ENCODE data around the gene JPH3. TPM values are rescaled to one million over a fixed set of nuclear protein-coding genes. Genes with fewer than 3 reads are reported as not detected.

The JPH3 gene
- polyA plus RNA-seq, 1 experiment = not detected

DNA sequence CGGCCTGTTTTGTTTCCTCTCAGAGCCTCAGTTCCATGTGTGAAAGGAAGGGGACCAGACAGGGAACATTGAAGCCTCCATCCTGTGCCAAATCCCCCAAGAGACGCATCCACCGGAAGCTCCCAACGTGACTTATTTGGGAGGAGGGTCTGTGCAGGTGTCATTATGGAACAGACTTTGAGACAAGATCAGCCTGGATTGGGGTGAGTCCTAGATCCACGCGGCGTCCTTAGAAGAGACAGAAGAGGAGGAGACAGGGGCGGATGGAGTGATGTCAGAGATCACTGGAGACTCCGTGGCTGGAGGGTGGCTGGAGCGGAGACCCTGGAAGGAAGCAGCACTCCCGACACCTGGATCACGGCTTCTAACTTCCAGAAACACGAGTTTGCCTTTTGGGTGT lies 83.5 kb downstream of the JPH3 start:
- TF ChIP-seq, protein P1, sequence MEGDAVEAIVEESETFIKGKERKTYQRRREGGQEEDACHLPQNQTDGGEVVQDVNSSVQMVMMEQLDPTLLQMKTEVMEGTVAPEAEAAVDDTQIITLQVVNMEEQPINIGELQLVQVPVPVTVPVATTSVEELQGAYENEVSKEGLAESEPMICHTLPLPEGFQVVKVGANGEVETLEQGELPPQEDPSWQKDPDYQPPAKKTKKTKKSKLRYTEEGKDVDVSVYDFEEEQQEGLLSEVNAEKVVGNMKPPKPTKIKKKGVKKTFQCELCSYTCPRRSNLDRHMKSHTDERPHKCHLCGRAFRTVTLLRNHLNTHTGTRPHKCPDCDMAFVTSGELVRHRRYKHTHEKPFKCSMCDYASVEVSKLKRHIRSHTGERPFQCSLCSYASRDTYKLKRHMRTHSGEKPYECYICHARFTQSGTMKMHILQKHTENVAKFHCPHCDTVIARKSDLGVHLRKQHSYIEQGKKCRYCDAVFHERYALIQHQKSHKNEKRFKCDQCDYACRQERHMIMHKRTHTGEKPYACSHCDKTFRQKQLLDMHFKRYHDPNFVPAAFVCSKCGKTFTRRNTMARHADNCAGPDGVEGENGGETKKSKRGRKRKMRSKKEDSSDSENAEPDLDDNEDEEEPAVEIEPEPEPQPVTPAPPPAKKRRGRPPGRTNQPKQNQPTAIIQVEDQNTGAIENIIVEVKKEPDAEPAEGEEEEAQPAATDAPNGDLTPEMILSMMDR (IDR thresholded peaks at IDR 0.05; ENCODE audit: insufficient read depth, low read depth, low read length) = no peak
- DNase-seq (ENCODE audit: low read depth) = no peak
- peaks cover 1% of the 10 kb centered on the region; the same call in 1 of the 2 replicates for H3K27me3 ChIP-seq (ENCODE audit: control insufficient read depth, insufficient read depth, low read length)
- ChIA-PET POLR2A (no interaction called here), CTCF (no interaction called here)
- no peaks in the 10 kb centered on the region for H3K36me3 ChIP-seq (ENCODE audit: control insufficient read depth, insufficient read depth, low read length)
- no peak overlapping the region for H3K4me3 ChIP-seq (ENCODE audit: low read depth, low read length)

DNA sequence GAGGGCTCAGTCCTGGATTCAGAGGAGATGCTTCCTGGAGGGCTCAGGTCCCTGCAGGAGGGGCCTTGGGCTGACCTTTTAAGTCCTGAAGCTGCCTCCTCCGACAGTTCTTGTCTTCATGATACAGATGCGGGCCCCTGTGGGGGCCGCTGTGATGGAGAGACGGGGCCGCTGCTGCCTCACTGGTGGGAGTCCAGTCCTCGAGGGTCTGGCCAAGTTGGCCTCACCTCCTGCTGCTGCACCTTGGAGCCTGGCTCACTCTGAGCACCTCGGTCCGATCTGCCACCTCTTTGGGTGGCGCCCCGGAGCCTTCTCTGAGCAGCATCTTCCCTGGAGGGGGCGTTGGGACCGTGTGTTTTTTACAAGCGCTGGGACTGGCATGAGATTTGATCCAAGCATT lies 84.4 kb downstream of the JPH3 start:
- Histone ChIP-seq H3K4me3 (ENCODE audit: low read depth, low read length) (no peak overlapping the region), H3K36me3 (ENCODE audit: control insufficient read depth, insufficient read depth, low read length) (no peaks in the 10 kb centered on the region), H3K27me3 (ENCODE audit: control insufficient read depth, insufficient read depth, low read length) (peaks cover 1% of the 10 kb centered on the region; the same call in 1 of the 2 replicates)
- ChIA-PET CTCF (no interaction called here), POLR2A (no interaction called here)
- DNase-seq (ENCODE audit: low read depth) = no peak
- TF ChIP-seq, protein P1 (IDR thresholded peaks at IDR 0.05; ENCODE audit: insufficient read depth, low read depth, low read length) = no peak

DNA sequence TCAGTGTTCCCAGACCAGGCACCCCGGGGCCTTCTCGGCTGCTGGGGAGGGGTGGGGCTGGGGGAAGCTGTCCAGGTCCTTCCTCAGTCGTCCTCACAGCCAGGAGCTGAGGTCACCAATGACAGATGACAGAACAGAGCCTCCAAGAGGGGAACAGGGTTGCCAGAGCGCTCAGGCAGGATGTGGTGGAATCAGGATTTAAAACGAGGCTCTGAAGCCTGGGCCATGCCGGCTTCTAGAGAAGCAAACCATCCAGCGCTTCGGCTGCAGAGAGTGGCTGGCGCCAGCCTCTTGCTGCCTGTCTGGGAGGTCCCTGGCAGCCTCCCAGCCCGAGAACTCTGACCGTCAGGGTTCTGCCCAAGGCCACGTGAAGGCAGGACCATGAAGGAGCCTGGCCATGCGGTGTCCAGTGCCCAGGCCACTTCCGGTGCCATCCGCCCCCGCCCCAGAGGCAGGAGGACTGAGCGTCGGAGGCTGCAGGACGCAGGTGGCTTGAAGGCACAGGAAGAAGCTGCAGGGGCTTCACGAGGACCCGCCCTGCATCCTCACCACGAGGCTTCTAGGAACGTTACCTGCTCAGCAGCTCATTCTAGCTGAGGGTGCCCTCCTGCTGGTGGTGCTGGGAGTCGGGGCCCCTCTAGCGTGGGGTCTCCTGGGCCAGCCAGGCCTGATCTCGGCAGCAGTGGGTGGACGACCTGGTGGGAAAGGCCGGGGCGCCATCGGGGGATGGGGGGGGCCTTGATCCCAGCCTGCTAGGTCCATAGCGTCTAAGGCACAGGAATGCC lies 85.0 kb downstream of the JPH3 start:
- Histone ChIP-seq H3K27me3 (ENCODE audit: control insufficient read depth, insufficient read depth, low read length) (peaks cover 1% of the 10 kb centered on the region; the same call in 1 of the 2 replicates), H3K36me3 (ENCODE audit: control insufficient read depth, insufficient read depth, low read length) (no peaks in the 10 kb centered on the region), H3K4me3 (ENCODE audit: low read depth, low read length) (no peak overlapping the region)
- no peak for DNase-seq (ENCODE audit: low read depth)
- ChIA-PET CTCF (no interaction called here), POLR2A (no interaction called here)
- TF ChIP-seq, protein P1 (IDR thresholded peaks at IDR 0.05; ENCODE audit: insufficient read depth, low read depth, low read length) = no peak

DNA sequence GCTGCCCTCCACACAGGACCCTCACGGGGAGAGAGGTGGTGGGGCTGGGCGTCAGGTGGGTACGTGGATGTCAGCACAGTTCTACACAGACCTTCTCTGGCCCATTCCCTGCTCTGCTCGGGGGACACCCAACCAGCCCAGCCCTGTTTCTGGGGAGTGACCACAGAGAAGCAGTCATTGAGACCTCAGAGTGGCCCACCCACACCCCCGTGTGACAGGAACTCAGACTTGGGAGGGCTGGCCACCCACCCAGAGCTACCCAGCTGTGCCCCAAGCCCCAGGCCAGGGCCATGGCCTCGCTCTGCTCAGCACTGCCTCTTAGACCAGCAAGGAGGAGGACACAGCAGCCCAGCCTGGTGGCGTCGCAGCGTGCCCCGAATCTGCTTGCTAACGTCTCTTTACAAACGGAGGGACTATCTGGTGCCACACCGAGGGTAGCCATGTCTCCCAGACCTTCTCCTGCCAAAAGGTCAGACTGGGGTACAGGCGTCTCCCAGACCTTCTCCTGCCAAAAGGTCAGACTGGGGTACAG lies 85.8 kb downstream of the JPH3 start:
- ChIA-PET POLR2A (no interaction called here), CTCF (no interaction called here)
- Histone ChIP-seq H3K27me3 (ENCODE audit: control insufficient read depth, insufficient read depth, low read length) (peaks cover 1% of the 10 kb centered on the region; the same call in 1 of the 2 replicates), H3K36me3 (ENCODE audit: control insufficient read depth, insufficient read depth, low read length) (no peaks in the 10 kb centered on the region), H3K4me3 (ENCODE audit: low read depth, low read length) (no peak overlapping the region)
- DNase-seq (ENCODE audit: low read depth) = no peak
- TF ChIP-seq, protein P1 (IDR thresholded peaks at IDR 0.05; ENCODE audit: insufficient read depth, low read depth, low read length) = no peak

DNA sequence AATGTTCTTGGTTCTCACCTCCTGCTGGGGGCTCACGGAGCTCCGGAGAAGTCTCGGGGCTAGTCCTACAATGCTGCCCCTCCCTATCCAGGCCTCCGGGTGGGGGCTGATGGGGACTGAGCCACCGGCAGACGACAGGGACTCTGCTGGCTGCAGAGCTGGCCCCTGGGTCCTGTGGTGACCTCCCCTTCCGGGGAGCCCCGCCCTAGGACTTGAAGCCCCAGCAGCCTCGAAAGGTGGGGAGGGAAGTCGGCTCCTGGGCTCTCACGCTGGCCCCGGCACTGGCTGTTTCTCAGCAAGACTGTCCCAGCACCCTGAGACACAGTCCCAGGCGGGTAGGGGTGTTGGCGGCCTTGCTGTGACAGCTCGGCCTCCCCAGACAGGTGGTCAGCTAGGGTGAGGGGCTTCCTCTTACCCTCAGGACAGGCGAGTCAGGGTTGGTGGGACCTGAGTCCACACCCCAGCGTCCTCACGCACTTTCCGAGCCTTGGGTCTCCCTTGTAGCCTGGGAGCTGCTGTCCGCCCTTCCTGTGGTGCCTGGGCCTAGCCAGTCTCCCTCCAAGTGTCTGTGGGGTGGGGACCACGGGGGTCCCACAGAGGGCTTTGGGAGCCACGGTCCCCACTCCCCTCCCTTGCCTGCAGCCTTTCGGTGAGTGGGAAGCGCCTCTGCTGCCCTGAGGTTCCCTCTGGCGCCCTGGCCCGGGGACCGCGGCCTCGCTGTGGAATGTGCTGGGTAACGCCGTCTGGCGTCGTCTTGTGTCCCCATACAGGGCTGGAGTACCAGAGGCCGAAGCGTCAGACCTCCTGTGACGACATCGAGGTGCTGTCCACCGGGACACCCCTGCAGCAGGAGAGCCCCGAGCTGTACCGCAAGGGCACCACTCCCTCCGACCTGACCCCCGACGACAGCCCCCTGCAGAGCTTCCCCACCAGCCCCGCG lies 86.8 kb downstream of the JPH3 start:
- ChIA-PET POLR2A (no interaction called here), CTCF (interaction anchor here (1.7 kb wide), 1 partner anchor 14 kb away, joined by 5 read pairs; no protein-coding TSS in a partner anchor)

More for the DNA sequence above, 86.8 kb downstream of the JPH3 start:
- Histone ChIP-seq H3K36me3 (ENCODE audit: control insufficient read depth, insufficient read depth, low read length) (no peaks in the 10 kb centered on the region), H3K27me3 (ENCODE audit: control insufficient read depth, insufficient read depth, low read length) (peaks cover 1% of the 10 kb centered on the region; the same call in 1 of the 2 replicates), H3K4me3 (ENCODE audit: low read depth, low read length) (no peak overlapping the region)
- no peak for DNase-seq (ENCODE audit: low read depth)
- TF ChIP-seq, protein P1 (IDR thresholded peaks at IDR 0.05; ENCODE audit: insufficient read depth, low read depth, low read length) = no peak

Data from BJ (cell line).